HG02763 (cell line): Measurements from ENCODE around the gene RETREG3.
"Not testable (repeated sequence)": the region's sequence is repeated elsewhere in the genome, so short reads cannot be mapped to it uniquely, and the experiment has no call there.

Experiments
- ATAC-seq: cut with Tn5 transposase; IDR thresholded peaks from one replicate; pipeline ENCODE4 v1.9.1; 2021; ENCODE audit warnings: mild to moderate bottlenecking, moderate library complexity; ENCODE audit not compliant: unreplicated experiment

RETREG3 gene

DNA sequence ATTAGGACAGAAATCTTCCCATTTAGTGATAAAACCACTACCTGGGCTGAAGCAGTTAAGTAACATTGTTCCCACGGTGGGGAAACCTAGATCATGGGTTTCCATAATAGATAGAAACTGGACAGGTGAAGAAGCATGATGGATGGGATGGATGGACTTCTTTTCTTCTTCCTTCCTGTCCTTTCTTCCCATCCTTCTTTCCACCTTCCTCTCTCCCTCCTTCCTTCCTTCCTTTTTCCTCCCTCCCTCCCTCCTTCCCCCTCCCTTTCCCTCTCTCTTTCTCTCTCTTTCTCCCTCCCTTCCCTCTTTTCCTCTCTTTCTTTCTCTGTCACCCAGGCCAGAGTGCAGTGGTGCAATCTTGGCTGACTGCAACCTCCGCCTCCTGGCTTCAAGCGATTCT lies 34.7 kb downstream of the RETREG3 start:
- ATAC-seq, result no peak

DNA sequence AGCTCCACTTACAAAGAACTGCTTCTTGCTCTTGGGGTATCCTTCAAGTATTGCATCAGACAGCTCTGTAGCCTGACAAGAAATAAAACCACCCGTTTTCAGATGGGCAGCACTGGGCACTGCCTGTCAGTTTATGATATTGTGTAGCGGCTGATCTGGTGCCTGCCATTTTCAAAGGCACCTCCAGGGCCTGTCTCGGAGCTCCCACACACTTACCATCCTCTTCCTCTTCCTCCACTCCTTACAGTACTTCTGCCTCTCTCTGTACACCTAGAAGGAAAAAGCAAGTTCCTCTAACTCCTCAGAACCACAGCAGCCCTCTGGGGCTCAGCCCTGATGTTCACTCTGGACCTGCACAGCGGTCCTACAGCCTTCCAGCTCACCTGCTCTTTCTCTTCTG lies 36.1 kb downstream of the RETREG3 start:
- ATAC-seq, result no peak

GRCh38 chr17:42571435-42572225 lies 37.5 kb downstream of the RETREG3 start:
- ATAC-seq, result no peak

DNA sequence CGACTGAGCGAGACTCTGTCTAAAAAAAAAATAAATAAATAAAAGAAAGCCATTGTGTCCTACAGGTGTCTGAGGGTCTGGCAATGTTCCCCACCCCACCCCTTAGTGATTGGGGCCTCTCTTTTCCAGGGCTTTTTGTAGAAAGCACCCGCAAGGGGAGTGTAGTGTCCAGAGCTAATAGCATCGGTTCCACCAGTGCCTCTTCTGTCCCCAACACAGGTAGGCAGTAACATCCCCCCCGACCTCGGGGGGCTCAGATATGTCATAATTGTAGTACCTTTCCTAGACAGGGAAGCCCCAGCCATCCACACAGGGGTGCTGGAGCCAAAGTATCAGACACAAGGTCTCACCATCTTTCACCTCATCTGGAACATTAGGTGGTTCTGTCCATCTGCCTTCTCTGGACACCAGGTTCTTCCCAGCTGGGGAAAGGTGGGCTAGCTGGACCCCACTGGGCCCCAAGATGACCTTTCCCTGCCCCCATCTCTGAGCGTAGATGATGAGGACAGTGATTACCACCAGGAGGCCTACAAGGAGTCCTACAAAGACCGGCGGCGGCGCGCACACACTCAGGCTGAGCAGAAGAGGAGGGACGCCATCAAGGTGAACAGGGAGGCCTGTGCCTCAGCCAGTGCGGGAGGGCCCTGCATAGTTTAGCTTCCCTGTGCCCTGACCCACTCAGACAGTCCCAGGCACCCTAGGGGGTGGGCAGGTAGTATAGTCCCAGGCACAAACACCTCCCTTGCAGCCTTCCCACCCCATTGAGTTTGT lies 40.6 kb downstream of the RETREG3 start:
- no peak for ATAC-seq

GRCh38 chr17:42566883-42567573 lies 42.1 kb downstream of the RETREG3 start, which contains the start of gene MLX:
MLX (plus strand) TSS chr17:42567100; CDS start chr17:42567125, 25 bp downstream.
- peak; percentile 54 for ATAC-seq

DNA sequence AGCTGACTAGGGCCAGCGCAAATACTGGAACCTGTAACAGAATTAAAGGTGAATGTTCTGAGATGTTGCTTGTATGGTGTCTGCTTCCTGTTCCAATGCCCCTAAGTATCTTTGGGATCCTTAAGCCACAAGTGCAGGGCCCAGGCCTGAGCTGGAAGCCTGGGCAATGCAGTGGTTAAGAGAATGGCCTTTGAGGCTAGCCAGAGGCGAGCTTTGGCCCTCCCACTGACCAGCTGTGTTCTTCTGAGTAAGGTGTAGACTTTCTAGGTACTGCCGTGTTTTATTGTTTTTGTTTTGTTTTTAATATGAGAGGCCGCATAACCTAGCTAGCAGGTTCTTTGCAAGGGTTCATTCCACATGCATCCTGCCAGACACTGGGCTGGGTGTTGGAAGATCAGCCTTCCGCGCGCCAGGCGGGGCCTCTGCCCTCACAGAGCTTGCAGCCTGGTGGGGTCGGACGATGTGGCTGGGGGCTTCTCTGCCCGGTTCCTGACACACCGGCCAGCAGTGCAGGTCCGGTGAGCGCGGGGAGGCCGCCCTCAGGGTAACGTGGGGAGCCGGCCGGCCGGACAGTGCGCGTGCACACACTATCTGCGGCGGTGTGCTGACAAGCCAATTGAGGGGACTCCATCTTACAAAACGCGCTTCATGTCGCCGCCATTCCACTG lies 42.8 kb downstream of the RETREG3 start:
- ATAC-seq, result no peak

DNA sequence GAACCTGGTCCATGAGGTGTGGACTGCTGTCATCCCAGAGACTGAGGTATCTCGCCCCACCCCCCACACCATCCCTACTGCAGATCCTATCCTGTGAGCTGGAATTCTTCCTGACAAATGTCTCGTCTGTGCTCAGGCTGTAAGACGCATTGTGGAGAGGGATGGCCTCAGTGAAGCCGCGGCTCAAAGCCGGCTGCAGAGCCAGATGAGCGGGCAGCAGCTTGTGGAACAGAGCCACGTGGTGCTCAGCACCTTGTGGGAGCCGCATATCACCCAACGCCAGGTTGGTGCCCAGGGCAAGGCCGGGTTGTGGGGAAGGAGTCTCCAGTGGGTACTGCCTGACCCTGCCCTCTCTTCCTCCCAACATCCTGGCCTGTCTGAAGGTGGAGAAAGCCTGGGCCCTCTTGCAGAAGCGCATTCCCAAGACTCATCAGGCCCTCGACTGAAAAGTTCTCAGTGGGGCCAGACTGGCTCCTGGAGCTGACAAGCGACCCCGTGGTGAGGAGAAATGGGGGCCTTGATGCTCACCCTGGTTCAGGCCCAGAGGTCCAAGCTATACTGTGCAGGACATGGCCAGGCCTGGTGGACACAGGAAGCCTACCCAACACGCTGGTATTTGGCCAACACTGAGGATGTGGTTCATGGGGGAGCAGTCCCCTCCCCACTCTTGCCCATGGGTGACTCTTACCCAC lies 43.5 kb downstream of the RETREG3 start:
- no peak for ATAC-seq

DNA sequence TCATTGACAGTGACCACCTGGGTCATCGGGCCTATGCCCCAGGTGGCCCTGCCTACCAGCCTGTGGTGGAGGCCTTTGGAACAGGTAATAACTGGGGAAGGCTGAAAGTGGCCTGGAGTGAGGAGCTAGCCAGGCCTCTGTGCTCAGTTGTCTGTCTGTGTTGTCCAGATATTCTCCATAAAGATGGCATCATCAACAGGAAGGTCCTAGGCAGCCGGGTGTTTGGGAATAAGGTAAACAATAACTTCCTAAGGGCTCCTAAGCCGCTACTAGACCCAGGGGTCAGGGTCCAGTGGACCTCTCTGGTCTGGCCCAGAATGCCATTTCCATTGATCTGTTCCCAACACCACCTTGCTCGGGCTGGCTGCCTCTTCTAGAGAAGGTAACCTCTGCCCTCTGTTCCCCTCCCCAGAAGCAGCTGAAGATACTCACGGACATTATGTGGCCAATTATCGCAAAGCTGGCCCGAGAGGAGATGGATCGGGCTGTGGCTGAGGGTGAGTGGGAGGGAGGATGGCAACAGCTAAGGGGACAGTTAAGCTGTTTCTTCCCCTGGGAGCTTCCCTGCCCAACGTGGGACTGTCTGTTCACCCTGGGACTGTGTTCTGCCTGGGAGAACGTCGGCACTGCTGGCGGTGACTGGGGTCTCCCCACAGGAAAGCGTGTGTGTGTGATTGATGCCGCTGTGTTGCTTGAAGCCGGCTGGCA lies 44.2 kb downstream of the RETREG3 start:
- no peak for ATAC-seq

DNA sequence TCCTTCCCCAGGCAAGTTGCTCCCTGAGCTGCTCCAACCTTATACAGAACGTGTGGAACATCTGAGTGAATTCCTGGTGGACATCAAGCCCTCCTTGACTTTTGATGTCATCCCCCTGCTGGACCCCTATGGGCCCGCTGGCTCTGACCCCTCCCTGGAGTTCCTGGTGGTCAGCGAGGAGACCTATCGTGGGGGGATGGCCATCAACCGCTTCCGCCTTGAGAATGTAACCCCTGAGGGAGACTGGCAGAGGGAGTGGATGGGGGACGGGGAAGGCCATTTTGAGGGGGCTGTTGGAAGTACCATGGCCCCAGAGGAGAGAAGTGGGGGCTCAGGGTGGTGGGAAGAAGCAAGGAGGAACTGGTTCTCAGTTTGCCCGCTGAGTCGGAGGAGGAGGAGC lies 45.2 kb downstream of the RETREG3 start:
- no peak for ATAC-seq

GRCh38 chr17:42563543-42563942 lies 45.6 kb downstream of the RETREG3 start:
- ATAC-seq, result no peak

DNA sequence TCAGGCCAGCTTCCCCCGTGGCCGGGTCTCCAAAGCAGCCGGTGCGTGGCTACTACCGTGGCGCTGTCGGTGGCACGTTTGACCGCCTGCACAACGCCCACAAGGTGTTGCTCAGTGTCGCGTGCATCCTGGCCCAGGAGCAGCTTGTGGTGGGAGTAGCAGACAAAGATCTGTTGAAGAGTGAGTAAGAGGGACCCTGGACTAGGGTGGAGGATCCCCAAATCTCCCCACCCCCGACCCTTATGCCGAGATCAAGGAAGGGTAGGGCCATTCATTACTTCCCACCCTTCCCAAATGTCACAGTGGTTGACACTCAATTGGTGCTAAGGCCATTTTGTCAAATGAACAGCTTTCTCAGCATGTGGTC lies 46.0 kb downstream of the RETREG3 start:
- ATAC-seq, result no peak

GRCh38 chr17:42562388-42563142 lies 46.6 kb downstream of the RETREG3 start:
- no peak for ATAC-seq

DNA sequence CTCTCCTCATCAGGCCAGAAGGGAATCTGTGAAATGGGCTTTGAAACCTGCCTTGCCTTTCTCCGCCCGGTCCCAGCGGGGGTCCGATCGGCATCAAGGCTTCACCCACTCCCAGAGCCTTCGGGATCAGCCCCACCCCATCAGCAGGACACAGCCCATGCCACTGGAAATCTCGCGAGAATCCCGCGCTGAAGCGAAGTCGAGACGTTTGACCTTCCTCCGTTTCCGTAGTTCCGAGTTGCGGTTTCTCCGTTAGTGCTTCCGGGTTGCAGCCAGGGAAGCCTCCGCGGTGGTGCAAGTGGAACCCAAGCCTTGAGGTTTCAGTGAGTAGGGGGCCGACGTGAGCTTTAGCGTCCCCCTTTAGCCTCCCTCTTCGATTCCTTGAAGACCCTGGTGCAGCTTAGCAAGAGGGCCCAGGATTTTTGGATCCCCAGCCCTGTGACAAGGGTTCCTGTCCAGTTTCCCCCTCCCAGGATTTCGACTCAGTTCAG lies 47.2 kb downstream of the RETREG3 start, which contains the start of gene COASY:
TSS of gene COASY (plus strand) at position 252 of the 491 bp plus-strand sequence. CDS start 475 bp downstream, outside the sequence.
- ATAC-seq, result no peak

GRCh38 chr17:42560246-42560645 lies 48.9 kb downstream of the RETREG3 start:
- ATAC-seq, result no peak

DNA sequence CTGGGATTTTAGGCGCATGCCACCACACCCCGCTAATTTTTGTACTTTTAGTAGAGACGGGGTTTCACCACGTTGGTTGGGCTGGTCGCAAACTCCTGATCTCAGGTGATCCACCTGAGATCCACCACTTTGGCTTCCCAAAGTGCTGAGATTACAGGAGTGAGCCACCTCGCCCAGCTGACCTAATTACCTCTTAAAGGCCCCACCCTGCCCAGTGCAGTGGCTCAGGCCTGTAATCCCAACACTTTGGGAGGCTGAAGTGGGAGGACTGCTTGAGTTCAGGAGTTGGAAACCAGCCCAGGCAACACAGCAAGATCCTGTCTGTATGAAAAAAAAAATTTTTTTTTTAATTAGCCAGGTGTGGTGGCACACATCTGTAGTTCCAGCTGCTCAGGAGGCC lies 50.1 kb downstream of the RETREG3 start:
- no peak for ATAC-seq

- ATAC-seq, result not testable (repeated sequence)
Measured at GRCh38 chr17:42555961-42556617, 53.1 kb downstream of the RETREG3 start.

- no peak for ATAC-seq
Measured at GRCh38 chr17:42555122-42555622, 54.0 kb downstream of the RETREG3 start.
